Skeletal muscle cell (primary cell): ENCODE measurements around the gene SPOCK3.
A peak's percentile ranks its signal among the peaks of the same experiment; 100 is the strongest.
"Not testable (repeated sequence)": the region's sequence is repeated elsewhere in the genome, so short reads cannot be mapped to it uniquely, and the experiment has no call there.

Experiments used
- DNase-seq: peaks from one replicate; pipeline ENCODE4 v3.0.0-alpha.2; 2010; ENCODE audit warnings: low read depth
- H3K4me3 ChIP-seq: 2 replicates; pipeline ENCODE4 v1.5.1; 2011; ENCODE audit warnings: low read depth, mild to moderate bottlenecking, control low read depth, low read length, moderate library complexity

Gene SPOCK3

GRCh38 chr4:166987026-166987425 is 247.3 kb downstream of the SPOCK3 start:
- no peak overlapping the region for H3K4me3 ChIP-seq
- DNase-seq, result no peak

- H3K4me3 ChIP-seq, result no peak overlapping the region
- no peak for DNase-seq
Measured at GRCh38 chr4:166981847-166982246, 252.4 kb downstream of the SPOCK3 start.

DNA sequence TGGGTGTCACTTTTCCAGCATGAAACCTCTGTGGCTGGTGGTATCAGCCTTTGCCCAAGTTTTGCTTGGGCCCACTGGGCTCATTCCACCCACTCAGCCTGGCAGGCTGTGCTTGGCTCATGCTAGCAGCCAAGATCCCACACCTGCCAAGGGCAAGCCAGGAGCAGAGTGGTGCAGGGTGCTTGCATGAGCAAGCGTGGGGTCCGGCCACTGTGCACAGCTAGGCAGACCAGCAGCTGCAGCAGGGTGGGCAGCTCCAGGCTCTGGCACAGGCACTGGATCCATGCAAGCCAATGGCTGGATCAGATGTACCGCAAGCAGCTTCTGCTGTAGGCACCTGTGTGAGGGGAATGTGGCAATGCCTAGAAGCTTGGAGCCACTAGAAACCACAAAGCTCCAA is 253.9 kb downstream of the SPOCK3 start:
- no peak for DNase-seq
- H3K4me3 ChIP-seq, result no peak overlapping the region

GRCh38 chr4:166977596-166977995 is 256.7 kb downstream of the SPOCK3 start:
- no peak for DNase-seq
- H3K4me3 ChIP-seq, result no peak overlapping the region

GRCh38 chr4:166972071-166972470 is 262.2 kb downstream of the SPOCK3 start:
- H3K4me3 ChIP-seq, result no peak overlapping the region
- DNase-seq, result peak; percentile 29

- H3K4me3 ChIP-seq, DNase-seq: not testable (repeated sequence)
Measured at GRCh38 chr4:166968219-166968618, 266.1 kb downstream of the SPOCK3 start.

DNA sequence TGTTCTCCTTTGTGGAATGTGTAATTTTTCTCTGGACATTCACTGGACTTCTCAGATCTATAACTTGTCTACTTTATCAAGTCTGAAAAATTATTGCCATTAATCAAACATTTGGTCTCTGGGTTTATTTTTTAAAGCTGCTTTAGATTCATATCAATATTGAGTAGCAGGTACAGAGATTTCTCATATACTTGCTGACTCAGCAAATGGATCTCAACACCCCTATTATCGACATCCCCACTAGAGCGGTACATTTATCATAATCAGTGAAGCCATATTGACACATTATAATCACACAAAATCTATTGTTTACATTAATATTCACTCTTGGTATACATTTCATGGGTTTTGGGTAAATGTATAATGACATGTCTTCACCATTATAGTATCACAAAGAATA is 268.7 kb downstream of the SPOCK3 start:
- no peak for DNase-seq

DNA sequence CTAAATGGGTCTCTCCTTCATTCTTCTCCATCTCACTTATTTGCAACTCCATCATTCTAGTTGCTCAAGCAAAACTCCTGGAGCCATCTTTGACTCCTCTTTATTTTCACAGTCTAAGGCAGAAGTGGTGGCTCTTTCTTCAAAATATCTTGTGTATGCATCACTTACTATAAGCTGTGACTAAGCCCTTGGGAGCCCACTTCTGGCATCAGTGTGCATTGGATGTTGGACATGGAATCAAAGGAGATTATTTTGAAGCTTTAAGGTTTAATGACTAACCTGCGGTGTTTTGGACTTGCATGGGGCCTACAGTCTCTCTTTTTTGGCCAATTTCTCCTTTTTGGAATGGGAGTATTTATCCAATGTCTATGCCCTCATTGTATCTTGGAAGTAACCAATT is 276.8 kb downstream of the SPOCK3 start:
- DNase-seq, result no peak
- no peak overlapping the region for H3K4me3 ChIP-seq

More for the DNA sequence above, 268.7 kb downstream of the SPOCK3 start:
- H3K4me3 ChIP-seq, result no peak overlapping the region

DNA sequence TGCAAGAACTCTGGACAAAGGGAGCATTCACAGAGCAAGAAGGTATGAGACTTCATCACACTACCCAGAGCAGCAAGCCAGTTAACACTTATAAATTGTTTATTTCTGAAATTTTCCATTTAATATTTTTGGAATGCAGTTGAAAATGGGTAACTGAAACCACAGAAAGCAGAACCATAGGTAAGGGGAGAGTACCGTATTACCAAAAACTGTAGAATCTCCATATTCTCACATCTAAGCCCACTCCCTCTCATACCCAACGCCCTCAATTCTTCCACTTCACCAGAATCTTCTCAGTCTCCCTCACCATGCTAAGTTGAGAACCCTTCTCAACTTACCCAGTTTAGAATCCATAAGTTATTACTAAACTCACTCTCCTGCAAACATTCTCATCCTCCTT is 277.8 kb downstream of the SPOCK3 start:
- no peak for DNase-seq
- H3K4me3 ChIP-seq, result no peak overlapping the region

- no peak for DNase-seq
- no peak overlapping the region for H3K4me3 ChIP-seq
Measured at GRCh38 chr4:166941629-166942028, 292.7 kb downstream of the SPOCK3 start.

GRCh38 chr4:166930464-166930863 is 303.8 kb downstream of the SPOCK3 start:
- H3K4me3 ChIP-seq, result no peak overlapping the region
- no peak for DNase-seq

DNA sequence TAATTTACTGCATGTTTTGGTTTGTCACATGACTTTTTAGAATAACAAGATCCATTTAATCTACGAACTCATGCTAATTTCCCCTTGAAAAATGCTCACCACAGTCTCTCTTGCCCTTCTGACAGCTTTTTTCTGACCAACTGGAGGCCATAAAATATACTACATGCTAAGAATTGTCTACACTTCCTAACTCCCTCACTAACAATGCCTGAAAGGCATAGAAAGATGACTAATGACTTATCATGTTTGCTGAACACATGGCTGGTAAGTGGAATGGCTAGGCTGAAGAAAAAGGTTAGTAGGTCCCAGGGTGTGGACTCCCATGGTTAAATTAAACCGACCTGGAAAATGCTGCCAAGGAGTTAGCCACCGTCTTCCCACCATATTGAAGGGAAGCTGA is 309.9 kb downstream of the SPOCK3 start:
- DNase-seq, result no peak
- no peak overlapping the region for H3K4me3 ChIP-seq

GRCh38 chr4:166913926-166914325 is 320.4 kb downstream of the SPOCK3 start:
- H3K4me3 ChIP-seq, result no peak overlapping the region
- DNase-seq, result no peak

DNA sequence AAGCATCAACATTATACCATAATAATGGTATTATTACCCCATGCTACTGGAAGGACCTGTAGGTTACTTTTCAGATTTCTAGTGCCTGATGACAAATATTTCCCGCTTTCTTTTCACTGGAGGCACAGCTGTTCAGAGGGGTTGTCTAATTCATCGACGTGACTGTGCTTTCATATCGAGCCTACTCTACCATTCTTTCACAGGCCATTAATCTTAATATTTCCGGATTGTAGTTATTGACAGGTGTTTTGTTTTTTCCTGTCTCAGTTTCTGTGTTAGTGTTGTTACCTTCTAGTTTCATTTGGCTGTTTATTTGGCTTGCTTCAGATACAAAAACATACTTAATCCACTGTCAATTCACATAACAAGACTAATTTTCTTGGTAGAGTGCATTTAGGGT is 330.9 kb downstream of the SPOCK3 start:
- no peak overlapping the region for H3K4me3 ChIP-seq
- DNase-seq, result no peak

DNA sequence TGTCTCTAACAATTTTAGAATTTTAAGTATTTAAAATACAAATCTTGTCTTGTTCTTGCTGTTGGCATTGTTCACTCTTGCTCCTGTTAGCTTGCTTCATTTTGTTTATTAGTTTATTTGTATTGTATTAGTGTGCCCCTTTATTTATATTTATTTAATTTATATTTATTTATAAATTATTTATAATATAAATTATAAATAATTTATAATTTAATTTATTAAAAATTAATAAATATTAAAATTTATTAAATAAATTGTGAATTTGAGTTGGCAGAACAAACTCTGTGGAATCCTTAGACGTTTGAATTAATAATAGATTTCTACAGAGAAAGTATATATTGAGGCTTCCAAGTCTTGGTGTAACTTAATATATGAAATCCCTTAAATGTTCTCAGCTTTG is 331.4 kb downstream of the SPOCK3 start:
- H3K4me3 ChIP-seq, result no peak overlapping the region
- DNase-seq, result no peak

- no peak overlapping the region for H3K4me3 ChIP-seq
- DNase-seq, result no peak
Measured at GRCh38 chr4:166896254-166896653, 338.0 kb downstream of the SPOCK3 start.

DNA sequence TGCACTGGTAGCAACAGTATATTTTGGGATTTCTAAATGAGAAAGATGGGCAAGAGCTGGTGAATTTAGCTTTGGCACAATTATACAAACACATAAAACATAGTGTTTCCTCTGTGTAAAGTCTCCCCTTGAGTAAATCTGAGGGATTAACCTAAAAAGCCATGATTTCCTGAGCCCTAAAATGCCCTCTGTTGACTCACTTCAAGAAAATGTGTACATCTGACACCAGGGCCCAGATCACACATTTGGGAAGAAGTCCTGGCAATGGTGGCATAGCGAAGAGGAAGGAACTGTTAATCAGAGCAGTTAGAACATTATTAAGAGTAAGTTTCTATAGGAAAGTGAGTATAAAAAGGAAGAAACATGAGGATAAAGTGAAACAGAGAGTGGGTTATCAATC is 338.5 kb downstream of the SPOCK3 start:
- no peak for DNase-seq
- H3K4me3 ChIP-seq, result no peak overlapping the region

DNA sequence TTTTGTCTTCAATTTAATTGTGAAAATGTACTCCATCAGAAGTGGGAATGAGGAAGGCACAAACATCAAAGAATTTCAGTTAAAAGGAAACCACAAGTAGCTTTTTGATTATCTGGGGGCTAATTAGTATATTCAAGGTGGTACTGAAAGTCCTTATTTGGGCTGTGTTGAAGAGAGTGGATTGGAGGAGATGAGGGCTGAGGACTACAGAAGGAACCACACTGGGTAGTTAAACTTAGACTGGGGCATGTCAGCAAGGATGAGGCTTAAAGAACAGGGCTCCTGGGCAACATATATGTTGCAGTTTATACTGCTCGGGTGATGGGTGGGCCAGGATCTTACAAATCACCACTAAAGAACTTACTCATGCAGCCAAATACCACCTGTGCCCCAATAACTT is 346.8 kb downstream of the SPOCK3 start:
- DNase-seq, result no peak
- no peak overlapping the region for H3K4me3 ChIP-seq

GRCh38 chr4:166886718-166887117 is 347.6 kb downstream of the SPOCK3 start:
- no peak overlapping the region for H3K4me3 ChIP-seq
- DNase-seq, result no peak

DNA sequence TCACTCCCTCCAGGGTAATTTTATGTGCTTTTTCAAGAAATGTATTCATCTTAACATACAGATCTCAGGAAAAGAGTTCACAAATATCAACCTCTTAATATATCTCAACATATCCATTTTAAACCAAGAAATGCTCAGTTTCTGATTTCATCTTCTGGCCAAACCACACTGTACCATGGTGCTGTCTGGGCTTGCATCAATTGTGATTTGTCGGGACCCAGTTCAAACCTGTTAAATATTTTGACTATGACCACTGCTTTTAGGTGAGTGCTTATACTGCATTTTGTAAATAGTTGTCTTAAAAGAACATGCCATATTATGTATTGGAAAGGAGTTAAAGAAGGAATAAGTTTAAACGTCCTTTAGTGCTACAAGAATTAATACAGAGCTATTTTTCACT is 352.1 kb downstream of the SPOCK3 start:
- no peak overlapping the region for H3K4me3 ChIP-seq
- DNase-seq, result no peak

- no peak overlapping the region for H3K4me3 ChIP-seq
- DNase-seq, result no peak
Measured at GRCh38 chr4:166875821-166876220, 358.5 kb downstream of the SPOCK3 start.

GRCh38 chr4:166862032-166862431 is 372.3 kb downstream of the SPOCK3 start:
- no peak for DNase-seq
- no peak overlapping the region for H3K4me3 ChIP-seq
